Endometrium (tissue), 2 donors: Measurements from ENCODE around the gene SMCO3.
"Not testable (repeated sequence)": the region's sequence is repeated elsewhere in the genome, so short reads cannot be mapped to it uniquely, and the experiment has no call there.

Experiments used
- FAIRE-seq: peaks from 2 replicates; lab custom pipeline; 2012; peaks lifted over from hg19 to GRCh38; lab: Jason Lieb, UNC
- donor health status: control.
- donor health status: control.

Gene SMCO3

DNA sequence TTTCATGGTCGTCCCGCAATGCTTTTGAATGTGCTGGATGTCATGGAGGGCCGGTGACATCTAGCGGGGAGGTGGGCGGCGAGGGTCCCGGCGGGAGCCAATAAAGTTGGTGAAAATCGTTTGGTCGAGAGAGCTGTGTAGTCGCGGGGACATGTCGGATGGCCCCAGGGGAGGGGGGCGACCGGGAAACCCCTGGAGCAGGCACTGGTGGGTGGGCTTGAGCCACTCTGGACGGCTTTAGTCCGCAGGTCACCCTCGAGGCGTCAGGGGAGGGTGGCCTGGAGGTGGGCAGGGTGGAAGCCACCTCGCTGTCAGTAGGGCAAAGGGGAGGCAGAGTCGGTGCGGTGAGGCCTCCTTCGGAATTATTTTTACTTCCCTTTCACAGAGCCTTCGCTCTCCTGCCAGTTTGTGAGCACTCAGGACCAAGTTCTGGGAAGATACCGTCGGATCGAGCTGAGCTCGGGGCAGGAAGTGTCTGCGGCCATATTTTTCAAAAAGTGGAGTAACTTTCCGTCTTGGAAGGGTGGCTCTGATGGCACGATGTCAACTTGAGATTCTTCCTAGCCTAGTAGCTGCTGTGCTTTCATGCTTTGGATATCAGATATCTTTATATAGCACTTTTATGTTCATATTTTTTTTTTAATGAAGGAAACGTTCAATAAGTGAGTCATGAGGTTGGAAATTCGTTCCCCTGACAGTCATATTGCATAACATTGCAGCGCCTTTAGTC, 38.9 kb downstream of the SMCO3 start:
- no peak for FAIRE-seq

DNA sequence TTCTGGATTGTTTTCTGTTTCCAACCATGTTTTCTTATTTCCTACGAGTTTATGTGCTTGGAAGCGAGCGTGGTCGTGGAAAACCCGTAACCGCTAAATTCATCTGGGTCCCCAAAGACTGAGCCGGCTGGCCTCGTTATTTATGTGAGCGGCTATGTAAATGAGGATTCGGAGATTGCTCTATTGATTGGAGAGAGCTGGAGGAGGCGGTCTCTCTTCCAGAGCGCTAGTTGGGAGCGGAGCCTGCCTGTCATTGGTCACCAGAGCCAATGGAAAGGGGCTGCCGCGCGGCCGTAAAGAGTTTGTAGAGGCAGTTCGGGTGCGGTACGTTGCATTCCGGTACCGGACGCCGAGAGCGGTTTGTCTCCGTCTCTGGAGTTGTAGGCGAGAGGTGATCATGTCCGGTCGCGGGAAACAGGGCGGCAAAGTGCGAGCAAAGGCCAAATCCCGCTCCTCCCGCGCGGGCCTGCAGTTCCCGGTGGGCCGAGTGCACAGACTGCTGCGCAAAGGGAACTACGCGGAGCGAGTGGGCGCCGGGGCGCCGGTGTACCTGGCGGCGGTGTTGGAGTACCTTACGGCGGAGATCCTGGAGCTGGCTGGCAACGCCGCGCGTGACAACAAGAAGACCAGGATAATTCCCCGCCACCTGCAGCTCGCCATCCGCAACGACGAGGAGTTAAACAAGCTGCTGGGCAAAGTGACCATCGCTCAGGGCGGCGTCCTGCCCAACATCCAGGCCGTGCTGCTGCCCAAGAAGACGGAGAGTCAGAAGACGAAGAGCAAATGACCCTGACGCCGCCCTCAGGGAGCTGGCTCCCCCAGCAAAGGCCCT, 39.7 kb downstream of the SMCO3 start:
- peak; percentile 73 for FAIRE-seq

DNA sequence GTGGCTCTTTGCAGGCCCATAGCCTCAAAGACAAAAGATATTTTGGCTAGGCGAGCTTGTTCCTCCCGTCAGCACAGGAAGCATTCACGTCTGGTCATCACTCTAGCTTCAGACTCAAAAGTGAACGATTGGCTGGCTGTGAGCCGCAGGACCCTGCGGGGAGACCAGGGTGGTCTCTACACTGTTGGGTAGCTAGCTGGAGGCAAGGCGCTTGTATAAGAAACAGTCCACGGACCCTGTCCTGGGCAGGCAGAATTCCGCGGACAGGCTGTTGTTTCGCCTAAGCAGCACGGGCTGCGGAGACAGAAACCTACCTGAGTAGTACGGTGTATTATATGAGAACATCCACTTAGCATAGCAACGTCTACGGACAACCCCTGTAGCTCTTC, 40.3 kb downstream of the SMCO3 start:
- FAIRE-seq, result no peak

DNA sequence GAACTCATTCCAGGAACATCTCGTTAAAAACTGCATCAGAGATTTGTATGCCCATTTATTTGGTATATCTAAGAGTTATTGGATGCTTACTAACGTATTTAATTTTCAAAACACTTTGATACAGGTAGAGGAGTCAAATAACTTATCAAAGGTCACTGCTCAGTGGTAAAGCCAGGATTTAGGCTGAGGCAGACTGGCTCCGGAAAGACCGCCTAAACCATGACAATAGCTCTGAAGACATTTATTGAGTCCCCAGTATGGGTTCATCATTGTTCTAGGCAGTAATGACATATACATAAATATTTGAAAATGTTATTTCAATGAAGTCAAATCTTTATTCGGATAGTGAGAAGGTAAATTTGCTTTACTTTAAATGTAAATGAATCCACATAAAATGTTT, 41.0 kb downstream of the SMCO3 start:
- FAIRE-seq, result no peak

DNA sequence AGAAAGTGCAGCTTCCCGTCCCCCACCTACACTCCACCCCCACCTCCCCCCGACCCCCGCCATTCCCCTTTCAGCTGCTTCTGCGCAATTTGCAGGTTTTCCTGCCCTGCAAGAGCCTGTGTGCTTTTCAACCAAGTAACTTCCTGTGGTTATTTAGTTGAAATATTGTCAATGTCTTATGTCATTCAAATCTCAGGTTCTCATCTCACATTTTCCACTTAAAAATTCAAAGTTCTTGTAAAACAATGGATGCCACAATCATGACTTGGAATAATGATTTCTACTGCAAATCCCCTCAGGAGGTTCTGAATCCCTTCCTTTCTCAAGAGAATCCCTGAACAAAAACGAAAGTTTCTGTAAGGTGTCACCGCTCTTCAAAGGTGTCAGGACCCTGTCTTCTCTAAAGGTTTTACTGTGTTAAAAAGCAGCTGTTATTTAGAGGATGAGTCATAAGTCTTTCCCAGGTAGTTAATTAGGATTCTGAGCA, 42.3 kb downstream of the SMCO3 start:
- FAIRE-seq, result no peak

DNA sequence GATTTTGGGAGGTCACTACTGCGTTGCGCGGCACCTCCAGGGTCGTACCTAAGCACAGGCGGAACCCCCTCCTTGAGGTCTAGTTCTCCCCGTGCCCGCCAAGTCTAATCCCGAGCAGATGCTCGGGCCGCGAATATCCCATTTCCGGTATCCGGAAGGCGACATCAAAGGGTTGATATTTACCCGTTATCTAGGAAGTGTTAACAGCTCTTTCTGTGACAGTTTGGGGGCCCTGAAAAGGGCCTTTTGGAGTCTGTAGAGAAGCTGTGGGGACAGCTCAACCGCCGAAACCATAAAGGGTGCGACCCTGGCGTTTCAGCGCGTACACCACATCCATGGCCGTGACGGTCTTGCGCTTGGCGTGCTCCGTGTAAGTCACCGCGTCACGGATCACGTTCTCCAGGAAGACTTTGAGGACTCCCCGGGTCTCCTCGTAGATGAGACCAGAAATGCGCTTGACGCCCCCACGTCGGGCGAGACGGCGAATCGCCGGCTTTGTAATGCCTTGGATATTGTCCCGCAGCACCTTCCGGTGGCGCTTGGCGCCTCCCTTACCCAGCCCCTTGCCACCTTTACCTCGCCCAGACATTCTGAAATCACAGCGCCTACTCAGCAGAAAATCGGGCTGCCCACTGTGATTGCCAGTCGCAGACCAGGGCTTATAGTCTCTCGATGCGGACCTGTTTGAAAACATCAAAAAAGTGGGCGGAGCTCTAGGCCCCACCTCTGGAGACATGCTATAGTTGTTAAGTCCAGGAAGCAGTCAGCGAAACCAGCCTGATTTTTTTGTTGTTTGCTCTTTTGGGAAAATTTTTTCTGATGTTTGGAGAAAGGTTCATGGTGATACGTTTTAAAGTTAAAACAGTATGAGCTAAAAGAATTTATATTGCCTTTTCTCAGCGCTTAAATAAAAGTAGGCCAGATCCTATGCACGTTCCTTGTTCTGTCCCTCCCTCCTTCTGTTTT, 43.2 kb downstream of the SMCO3 start:
- FAIRE-seq, result peak; percentile 69

DNA sequence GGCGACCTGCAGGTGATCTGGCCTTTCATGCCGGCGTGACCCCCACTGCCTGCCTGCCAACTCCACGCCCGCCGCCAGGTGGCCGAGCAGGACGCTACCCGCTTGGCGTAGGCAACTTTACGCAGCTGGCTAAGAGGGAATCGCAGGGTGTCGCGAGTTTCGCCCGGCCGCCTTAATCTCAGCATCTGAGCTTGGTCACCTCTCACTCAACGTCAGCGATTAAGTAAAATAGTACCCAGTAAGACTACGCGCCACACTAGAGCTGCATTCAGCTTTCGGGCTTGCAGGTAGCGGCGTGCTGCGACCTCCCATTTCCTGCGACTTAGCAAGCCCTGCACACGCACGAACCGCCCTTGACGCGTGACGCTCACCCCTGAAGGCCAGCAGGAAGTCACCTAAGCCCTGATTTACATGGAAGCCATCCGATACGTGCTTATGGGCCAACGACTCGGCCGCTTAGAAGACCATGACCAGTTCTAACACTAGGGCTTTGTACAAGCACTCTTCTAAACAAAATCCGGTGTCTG, 44.0 kb downstream of the SMCO3 start:
- FAIRE-seq, result no peak

DNA sequence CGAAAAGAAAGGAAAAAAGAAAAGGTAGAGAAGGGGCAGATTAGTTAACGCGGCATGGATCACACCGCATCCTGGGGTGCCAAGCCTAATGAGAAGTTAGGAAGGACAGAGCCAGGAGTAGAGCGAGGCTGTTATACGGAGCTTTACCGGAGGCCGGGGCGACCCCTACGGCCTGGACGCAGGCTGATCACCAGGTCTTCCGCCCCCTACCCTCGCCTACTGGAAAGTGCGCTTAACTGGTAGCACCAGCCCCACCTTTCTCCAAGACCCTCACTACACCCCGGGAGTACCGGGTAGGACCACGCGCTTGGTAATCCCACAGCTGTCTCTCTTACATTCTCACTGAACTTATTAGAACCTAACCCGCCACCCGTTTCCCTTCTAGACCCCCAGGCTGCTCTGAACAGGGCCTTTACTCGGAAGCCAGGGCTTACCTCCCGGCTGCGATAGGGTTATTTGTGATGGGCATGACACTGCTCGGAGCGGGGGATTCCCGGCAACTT, 44.5 kb downstream of the SMCO3 start:
- FAIRE-seq, result no peak

DNA sequence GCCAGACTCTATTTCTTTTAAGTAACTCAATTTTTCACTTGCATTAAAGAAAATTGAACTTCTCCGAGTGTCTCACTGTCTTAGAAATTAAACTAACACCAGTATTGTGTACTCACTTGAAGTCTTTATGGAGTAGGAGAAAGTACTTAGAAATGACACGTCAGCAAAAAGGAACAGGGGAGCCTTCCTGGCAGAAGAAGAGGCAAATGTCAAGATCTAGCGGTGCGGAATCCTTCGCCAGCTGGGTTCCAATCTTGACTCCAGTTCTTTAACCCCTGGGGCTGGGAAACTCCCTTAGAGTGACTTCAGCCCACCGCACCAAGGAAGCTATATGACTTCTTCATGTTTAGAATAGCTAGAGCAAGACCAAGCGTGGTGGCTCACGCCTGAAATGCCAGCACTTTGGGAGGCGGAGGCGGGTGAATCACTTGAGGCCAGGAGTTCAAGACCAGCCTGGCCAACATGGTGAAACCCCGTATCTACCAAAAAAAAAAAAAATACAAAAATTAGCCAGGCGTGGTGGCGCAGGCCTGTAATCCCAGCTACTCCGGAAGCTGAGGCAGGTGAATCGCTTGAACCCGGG, 45.1 kb downstream of the SMCO3 start:
- FAIRE-seq, result no peak

DNA sequence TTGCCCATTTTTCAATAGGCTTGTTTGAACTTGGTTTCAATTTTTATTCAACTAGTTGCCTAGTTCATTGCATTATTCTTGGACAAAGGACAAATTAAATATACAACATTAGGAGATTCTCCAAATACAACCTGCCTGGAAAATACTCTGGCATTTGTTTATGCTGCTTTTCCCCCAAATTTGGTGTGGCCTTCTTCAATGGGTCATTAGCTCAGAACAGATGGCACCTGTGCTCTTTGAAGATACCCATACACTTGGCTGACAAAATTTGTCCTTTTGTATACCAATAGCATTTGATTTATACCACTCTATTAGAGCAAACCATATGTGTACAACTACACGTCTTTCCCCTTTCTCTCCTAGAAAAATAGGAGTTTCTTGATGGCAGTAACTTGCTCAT, 46.4 kb downstream of the SMCO3 start:
- FAIRE-seq, result no peak

DNA sequence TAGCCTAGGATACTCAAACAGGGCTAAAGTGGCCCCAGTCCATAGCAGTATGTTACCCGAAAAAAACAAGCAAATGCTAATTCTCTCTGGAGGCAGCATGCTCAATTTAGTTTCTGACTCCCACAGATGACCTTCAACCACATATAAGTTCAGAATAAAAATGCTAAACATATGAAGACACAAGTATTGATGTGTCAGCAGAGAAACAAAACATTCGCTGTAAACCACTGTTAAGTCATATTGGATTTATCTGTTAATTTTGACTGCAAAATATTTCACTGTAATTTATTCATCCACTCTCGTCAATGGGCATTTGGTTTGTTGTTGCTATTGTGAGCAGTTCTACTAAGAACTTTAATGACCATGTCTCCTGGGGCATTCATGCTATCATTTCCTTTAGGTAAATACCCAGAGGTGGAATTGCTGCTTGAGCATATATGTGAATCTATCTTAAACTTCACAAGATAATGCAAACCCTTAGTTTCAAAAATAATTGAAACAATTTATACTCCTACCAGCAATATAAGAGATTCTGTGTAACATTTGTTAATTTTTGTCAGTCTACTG, 47.2 kb downstream of the SMCO3 start:
- no peak for FAIRE-seq

DNA sequence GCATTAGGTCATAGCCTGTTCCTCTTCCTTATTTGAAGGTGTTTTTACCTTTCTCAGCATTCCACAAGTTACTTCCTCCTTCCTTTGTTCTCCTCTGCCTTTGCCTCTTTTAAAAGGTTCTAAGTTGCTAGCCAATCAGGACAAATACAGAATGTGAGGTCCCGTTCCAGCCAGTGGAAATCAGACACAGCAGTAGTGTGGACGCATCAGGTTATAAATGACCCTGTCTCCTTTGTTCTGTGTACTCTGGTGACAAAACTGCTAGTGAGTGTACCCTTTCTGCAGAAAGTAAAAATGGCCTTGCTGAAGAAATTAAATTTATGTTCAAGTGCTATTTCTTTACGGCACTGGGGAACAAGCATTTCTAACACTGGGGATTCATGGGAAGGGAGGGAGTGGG, 48.0 kb downstream of the SMCO3 start:
- not testable (repeated sequence) for FAIRE-seq

DNA sequence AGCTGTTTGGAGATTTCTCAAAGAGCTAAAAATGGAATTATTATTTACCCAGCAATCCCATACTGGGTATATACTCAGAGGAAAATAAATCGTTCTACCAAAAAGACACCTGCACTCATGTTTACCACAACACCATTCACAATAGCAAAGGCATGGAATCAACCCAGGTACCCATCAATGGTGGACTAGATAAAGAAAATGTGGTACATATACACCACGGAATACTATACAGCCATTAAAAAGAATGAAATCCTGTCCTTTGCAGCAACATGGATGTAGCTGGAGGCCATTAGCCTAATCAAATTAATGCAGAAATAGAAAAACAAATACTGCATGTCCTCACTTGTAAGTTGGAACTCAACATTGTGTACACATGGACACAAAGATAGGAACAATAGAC, 48.6 kb downstream of the SMCO3 start:
- no peak for FAIRE-seq

DNA sequence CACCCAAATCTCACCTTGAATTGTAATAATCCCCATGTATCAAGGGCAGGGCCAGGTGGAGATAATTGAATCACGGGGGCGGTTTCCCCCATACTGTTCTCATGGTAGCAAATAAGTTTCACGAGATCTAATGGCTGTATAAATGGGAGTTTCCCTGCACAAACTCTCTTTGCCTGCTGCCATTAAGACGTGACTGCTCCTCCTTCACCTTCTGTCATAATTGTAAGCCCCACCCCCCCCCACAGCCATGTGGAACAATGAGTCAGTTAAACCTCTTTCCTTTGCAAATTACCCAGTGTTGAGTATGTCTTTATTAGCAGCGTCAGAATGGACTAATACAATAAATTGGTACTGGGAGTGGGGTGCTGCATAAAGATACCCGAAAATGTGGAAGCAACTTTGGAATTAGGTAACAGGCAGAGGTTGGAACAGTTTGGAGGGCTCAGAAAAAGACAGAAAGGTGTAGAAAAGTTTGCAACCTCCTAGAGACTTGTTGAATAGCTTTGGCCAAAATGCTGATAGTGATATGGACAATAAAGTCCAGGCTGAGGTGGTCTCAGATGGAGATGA, 54.2 kb downstream of the SMCO3 start:
- FAIRE-seq, result not testable (repeated sequence)

DNA sequence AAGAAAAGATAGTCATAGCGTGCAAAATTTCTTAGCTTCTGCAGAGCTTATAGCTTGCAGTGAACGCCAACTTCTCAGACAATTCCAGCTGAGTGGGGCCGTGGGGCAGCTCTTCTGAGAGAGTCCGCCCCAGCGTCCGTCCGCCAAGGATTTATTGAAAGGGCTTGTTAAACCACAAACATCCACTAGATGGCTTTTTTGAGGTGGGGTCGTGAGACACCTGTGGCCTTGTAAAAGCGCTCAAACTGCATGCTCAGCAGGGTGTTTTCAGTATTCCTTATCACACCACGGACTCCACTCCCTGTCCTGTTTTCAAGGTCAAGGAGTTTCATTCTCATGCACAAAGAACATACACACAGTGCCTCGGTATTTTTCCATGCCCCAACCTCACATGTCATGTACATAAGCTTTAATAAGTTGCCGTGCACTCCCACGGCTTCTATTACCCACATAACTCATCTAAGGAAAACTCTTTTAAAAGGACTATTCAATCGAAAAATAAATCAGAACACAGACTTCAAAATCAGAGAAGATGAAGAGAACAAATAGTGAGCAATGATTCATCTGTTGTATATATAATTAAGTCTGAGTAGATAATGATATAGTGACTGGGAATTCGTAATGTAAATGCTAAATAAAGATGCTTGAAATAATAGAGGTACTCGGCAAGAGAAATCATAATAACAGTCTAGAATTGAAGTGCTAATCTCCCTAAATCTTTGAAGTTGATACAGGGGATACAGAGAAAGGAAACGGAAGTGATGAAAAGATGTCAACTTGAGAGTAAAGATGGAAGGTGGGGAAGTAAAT, 57.4 kb downstream of the SMCO3 start:
- FAIRE-seq, result no peak
